ENCODE results near the gene GCNA. TPM values are rescaled to one million over a fixed set of nuclear protein-coding genes. Genes with fewer than 3 reads are reported as not detected.

The GCNA gene
- total and polyA plus RNA-seq, 9 donors = 0.46 to 2.3 (median 0.98) TPM

DNA sequence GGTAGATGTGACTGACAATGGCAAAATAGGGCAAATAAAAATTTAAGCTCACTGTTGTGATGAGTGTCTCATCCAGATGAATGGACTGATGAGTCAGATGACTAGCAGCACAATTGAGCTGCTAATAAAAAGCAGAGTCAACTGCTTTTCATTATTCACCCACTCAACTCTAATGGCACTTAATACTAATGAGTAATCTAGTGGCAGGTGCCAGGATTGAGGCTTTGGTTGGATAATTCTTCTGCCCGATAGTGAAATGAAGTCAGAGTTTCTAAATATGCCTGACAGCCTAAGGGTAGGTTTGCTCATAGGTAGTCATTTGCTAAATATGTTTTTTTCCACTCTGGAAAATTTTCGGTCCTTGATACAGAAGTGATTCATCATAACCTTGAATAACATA lies 34.9 kb upstream of the GCNA start:
- no peak for DNase-seq
- no peaks in the 10 kb centered on the region for H3K9me3 ChIP-seq
- TF ChIP-seq, protein P1, sequence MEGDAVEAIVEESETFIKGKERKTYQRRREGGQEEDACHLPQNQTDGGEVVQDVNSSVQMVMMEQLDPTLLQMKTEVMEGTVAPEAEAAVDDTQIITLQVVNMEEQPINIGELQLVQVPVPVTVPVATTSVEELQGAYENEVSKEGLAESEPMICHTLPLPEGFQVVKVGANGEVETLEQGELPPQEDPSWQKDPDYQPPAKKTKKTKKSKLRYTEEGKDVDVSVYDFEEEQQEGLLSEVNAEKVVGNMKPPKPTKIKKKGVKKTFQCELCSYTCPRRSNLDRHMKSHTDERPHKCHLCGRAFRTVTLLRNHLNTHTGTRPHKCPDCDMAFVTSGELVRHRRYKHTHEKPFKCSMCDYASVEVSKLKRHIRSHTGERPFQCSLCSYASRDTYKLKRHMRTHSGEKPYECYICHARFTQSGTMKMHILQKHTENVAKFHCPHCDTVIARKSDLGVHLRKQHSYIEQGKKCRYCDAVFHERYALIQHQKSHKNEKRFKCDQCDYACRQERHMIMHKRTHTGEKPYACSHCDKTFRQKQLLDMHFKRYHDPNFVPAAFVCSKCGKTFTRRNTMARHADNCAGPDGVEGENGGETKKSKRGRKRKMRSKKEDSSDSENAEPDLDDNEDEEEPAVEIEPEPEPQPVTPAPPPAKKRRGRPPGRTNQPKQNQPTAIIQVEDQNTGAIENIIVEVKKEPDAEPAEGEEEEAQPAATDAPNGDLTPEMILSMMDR (IDR thresholded peaks at IDR 0.05) = no peak
- no peak for TF ChIP-seq EP300 (IDR thresholded peaks at IDR 0.05)
- no peak for TF ChIP-seq POLR2A (IDR thresholded peaks at IDR 0.05)
- no peaks in the 10 kb centered on the region for H3K27me3 ChIP-seq
- no peak overlapping the region for H3K27ac ChIP-seq
- no peaks in the 10 kb centered on the region for H3K36me3 ChIP-seq
- H3K4me1 ChIP-seq (ENCODE audit: insufficient read depth) = peaks cover 2% of the 10 kb centered on the region
- intact Hi-C loops (cut with DNase I) = no loop called here
- no peak overlapping the region for H3K4me3 ChIP-seq
- 35 to 51% (median 50%) methylated on average over 2 of the region's 2 CpGs for WGBS, 3 donors

DNA sequence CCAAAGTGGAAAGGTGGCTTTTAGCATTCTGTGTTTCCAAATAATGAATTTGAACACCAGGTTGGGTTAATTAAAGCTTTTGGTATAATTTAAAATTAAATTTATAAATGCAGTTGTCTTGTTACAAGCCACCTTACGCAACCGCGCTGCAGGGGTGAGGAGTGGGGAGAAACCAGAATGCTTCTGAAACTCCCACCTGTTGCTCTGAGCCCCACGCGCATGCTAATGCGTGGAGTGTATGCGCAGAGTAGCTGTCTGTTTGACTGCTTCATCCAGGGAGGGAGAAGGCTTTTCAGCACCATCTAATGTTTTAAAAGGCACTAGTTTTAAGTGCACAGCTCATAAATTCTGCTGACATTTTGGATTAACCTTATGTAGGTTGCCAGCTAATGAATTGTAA lies 32.9 kb upstream of the GCNA start:
- Histone ChIP-seq H3K4me1 (ENCODE audit: insufficient read depth) (no peaks in the 10 kb centered on the region), H3K4me3 (no peak overlapping the region), H3K9me3 (no peaks in the 10 kb centered on the region), H3K36me3 (no peaks in the 10 kb centered on the region), H3K27ac (no peak overlapping the region), H3K27me3 (no peaks in the 10 kb centered on the region)
- TF ChIP-seq POLR2A (IDR thresholded peaks at IDR 0.05) = no peak
- TF ChIP-seq EP300 (IDR thresholded peaks at IDR 0.05) = no peak
- TF ChIP-seq, protein P1 (IDR thresholded peaks at IDR 0.05) = no peak
- DNase-seq = no peak
- WGBS, 3 donors = 88 to 93% (median 89%) methylated on average over 7 of the region's 7 CpGs
- intact Hi-C loops (cut with DNase I) = no loop called here

DNA sequence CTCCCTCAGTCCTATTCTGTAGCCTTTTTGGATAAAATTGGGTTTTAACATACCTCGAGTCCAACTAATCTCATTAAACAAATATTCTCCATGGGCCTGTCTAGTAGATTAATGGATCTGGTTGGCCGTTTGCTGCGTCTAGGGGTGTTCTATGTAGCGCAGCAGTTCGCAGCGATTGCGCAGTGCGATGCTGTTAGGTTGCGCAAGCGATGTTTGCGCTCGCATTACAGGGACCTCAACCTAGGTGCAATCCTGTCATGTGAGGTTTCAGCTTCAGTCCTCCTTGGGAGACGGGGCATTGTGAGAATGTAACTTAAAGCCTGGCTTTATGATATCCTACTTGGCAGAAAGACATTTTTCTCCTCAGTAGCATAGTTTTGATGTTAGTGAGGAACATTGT lies 31.4 kb upstream of the GCNA start:
- Histone ChIP-seq H3K27ac (no peak overlapping the region), H3K9me3 (no peaks in the 10 kb centered on the region), H3K36me3 (no peaks in the 10 kb centered on the region), H3K4me3 (no peak overlapping the region), H3K27me3 (no peaks in the 10 kb centered on the region), H3K4me1 (ENCODE audit: insufficient read depth) (no peaks in the 10 kb centered on the region)
- no peak for DNase-seq
- intact Hi-C loops (cut with DNase I) = no loop called here
- 93% methylated on average over 13 of the region's 13 CpGs for WGBS, 3 donors
- TF ChIP-seq POLR2A (IDR thresholded peaks at IDR 0.05) (no peak), EP300 (IDR thresholded peaks at IDR 0.05) (no peak)
- TF ChIP-seq, protein P1 (IDR thresholded peaks at IDR 0.05) = no peak

DNA sequence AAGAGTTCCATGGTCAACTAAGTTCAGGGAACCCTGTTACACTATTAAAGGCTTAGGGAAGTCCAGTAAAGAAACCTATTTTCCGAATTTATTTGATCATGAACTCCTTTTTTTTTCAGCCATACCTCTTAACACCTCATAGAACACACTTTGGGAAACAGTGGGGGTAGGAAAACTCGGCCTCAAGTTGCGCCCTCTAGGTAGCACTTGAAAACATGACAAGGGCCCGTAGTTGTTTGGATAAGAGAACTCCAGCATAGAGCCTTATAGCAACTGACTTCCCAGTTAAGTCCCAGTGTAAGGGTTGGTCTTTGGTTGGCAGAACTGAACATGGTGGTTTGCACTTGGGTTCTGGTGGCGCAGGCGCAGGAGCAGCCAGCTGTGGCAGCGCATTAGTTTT lies 30.9 kb upstream of the GCNA start:
- DNase-seq = no peak
- Histone ChIP-seq H3K27me3 (no peaks in the 10 kb centered on the region), H3K36me3 (no peaks in the 10 kb centered on the region), H3K4me3 (no peak overlapping the region), H3K27ac (no peak overlapping the region), H3K9me3 (no peaks in the 10 kb centered on the region), H3K4me1 (ENCODE audit: insufficient read depth) (no peaks in the 10 kb centered on the region)
- intact Hi-C loops (cut with DNase I) = no loop called here
- TF ChIP-seq, protein P1 (IDR thresholded peaks at IDR 0.05) = no peak
- TF ChIP-seq EP300 (IDR thresholded peaks at IDR 0.05) = no peak
- TF ChIP-seq POLR2A (IDR thresholded peaks at IDR 0.05) = no peak
- 82 to 87% (median 83%) methylated on average over 7 of the region's 7 CpGs for WGBS, 3 donors

DNA sequence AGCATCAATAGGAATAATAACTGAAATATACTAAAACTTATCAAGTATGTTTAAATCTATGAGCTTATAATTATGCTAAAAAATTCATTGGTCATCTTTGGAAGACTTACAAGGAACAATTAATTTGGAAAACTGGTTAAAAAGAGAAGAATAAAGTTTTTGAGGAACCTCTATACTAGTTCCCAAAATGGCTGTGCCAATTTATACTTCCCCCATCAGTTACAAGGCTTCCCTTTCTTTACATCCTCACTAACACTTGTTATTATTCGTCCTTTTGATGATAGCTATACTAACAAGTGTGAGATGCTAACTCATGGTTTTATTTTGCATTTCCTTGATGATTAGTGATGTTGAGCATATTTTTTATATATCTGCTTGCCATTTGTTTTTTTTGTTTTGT lies 28.3 kb upstream of the GCNA start:
- no peak for DNase-seq
- no peaks in the 10 kb centered on the region for H3K9me3 ChIP-seq
- no peak overlapping the region for H3K27ac ChIP-seq
- no peak overlapping the region for H3K4me3 ChIP-seq
- TF ChIP-seq, protein P1 (IDR thresholded peaks at IDR 0.05) = no peak
- TF ChIP-seq POLR2A (IDR thresholded peaks at IDR 0.05) (no peak), EP300 (IDR thresholded peaks at IDR 0.05) (no peak)
- intact Hi-C loops (cut with DNase I) = no loop called here
- H3K27me3 ChIP-seq = no peaks in the 10 kb centered on the region
- H3K4me1 ChIP-seq (ENCODE audit: insufficient read depth) = no peaks in the 10 kb centered on the region
- H3K36me3 ChIP-seq = no peaks in the 10 kb centered on the region
- 59 to 70% (median 64%) methylated on average over 1 of the region's 1 CpG for WGBS, 3 donors
